Thyroid gland (tissue), 4 donors: Measurements from ENCODE around the gene BDH1. TPM values are rescaled to one million over a fixed set of nuclear protein-coding genes. Genes with fewer than 3 reads are reported as not detected.

Source experiments
- DNase-seq, 2 donors: peaks; one replicate each; pipeline ENCODE4 v3.0.0-alpha.2; 2019
- H3K27ac ChIP-seq, 3 donors: fragments of 200-600 bp; sonication (generic); 1 replicate in 2 of 3; 2 replicates in 1 of 3; pipeline ENCODE4 v1.5.1; 2016 to 2019; ENCODE audit warnings: mild to moderate bottlenecking in 1 of 3, moderate library complexity in 1 of 3
- H3K27me3 ChIP-seq: fragments of 200-600 bp; sonication (generic); one replicate; pipeline ENCODE4 v1.5.1; 2019
- H3K36me3 ChIP-seq, 2 donors: fragments of 200-600 bp; sonication (generic); one replicate each; pipeline ENCODE4 v1.5.1; 2016 to 2019
- H3K4me1 ChIP-seq, 2 donors: fragments of 200-600 bp; sonication (generic); one replicate each; pipeline ENCODE4 v1.5.1; 2017 to 2019
- H3K4me3 ChIP-seq, 3 donors: fragments of 200-600 bp; sonication (generic); replicated peaks in 1 of 3; 1 replicate in 2 of 3; 2 replicates in 1 of 3; pipeline ENCODE4 v1.5.1; 2016; ENCODE audit warnings: mild to moderate bottlenecking in 1 of 3
- H3K9me3 ChIP-seq: fragments of 200-600 bp; sonication (generic); one replicate; pipeline ENCODE4 v1.5.1; 2017
- POLR2A ChIP-seq, 2 donors: fragments of 450-650 bp; IDR thresholded peaks; one replicate each; pipeline ENCODE4 v1.6.1; 2017; ENCODE audit warnings: antibody characterized with exemption in 2 of 2, mild to moderate bottlenecking in 2 of 2, moderate library complexity in 1 of 2
- WGBS, 2 donors: methylation state at CpG; one replicate each; pipeline ENCODE4 v1.1.5; 2017; 5-methylcytosine and 5-hydroxymethylcytosine counted together
- intact Hi-C: fragments of 100-400 bp; cut with DNase I; formaldehyde crosslinking; loops from one replicate; pipeline ENCODE4 v1.15.1; 2023
- total RNA-seq, 4 donors: library from RNA; depleted of rRNA; stranded (reverse); fragments of >200 nt; gene quantifications; one replicate each; pipeline ENCODE4 v1.2.3, GENCODE V29; 2016
- TF ChIP-seq, protein P1 (sequence below), 6 experiments: fragments of 200-600 bp in 3 of 6; fragments of 450-650 bp in 3 of 6; sonication (generic) in 3 of 6; IDR thresholded peaks; one replicate each; pipeline ENCODE4 v1.5.1; 2016 to 2019; ENCODE audit warnings: antibody characterized with exemption in 6 of 6, mild to moderate bottlenecking in 2 of 6, inconsistent platforms in 1 of 6, moderate library complexity in 1 of 6

Gene BDH1
- total RNA-seq, 4 donors from 2014 or later = 37.1 to 83.1 (median 57.8) TPM

DNA sequence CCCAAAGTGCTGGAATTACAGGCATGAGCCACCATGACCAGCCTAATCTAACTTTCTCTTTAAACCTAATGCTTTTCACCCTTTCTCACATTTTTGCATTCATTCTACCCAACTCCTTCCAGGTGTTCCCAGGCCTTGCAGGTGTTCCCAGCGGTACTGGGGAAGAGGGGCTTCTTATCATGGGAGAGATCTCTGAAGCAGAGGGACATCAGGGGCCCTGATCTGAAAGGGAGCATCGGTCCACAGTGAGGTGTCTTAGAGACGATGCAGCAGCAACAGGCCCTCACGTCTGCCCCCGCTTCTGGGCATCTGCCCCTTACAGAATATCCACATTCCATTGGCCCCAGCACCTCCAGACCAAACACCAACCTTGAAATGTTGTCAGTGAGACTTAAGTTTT is 29.0 kb upstream of the BDH1 start:
- H3K27ac ChIP-seq = no peak overlapping the region
- no peak for DNase-seq
- H3K27me3 ChIP-seq = no peaks in the 10 kb centered on the region
- 91 to 94% methylated on average over 5 of the region's 5 CpGs for WGBS, 2 donors
- H3K4me1 ChIP-seq = no peaks in the 10 kb centered on the region
- TF ChIP-seq, protein P1, sequence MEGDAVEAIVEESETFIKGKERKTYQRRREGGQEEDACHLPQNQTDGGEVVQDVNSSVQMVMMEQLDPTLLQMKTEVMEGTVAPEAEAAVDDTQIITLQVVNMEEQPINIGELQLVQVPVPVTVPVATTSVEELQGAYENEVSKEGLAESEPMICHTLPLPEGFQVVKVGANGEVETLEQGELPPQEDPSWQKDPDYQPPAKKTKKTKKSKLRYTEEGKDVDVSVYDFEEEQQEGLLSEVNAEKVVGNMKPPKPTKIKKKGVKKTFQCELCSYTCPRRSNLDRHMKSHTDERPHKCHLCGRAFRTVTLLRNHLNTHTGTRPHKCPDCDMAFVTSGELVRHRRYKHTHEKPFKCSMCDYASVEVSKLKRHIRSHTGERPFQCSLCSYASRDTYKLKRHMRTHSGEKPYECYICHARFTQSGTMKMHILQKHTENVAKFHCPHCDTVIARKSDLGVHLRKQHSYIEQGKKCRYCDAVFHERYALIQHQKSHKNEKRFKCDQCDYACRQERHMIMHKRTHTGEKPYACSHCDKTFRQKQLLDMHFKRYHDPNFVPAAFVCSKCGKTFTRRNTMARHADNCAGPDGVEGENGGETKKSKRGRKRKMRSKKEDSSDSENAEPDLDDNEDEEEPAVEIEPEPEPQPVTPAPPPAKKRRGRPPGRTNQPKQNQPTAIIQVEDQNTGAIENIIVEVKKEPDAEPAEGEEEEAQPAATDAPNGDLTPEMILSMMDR (IDR thresholded peaks at IDR 0.05) = no peak
- TF ChIP-seq POLR2A (IDR thresholded peaks at IDR 0.05) = no peak
- no peaks in the 10 kb centered on the region for H3K36me3 ChIP-seq
- H3K4me3 ChIP-seq = no peak overlapping the region
- no peaks in the 10 kb centered on the region for H3K9me3 ChIP-seq
- intact Hi-C loops = no loop called here

DNA sequence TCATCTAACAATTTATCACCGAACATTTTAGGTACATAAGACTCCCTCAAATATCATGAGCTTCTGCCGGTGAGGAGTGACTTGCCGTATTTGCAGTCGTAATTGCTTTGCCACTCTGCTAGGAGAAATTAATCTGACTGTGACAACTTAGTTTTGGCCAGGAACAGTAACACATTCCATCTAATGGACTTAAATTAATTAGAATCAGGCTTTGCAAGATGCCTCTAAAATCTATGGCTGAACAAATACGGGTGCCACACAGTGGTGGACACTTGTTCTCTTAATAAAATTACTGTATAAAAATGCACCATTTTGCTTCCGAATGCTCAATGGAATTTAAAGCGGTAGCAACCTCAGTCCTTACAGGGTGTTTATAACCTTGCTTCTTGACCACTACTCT is 27.6 kb upstream of the BDH1 start:
- no peaks in the 10 kb centered on the region for H3K36me3 ChIP-seq
- intact Hi-C loops = no loop called here
- no peak for DNase-seq
- 89 to 92% methylated on average over 7 of the region's 7 CpGs for WGBS, 2 donors
- H3K4me1 ChIP-seq = no peaks in the 10 kb centered on the region
- H3K27me3 ChIP-seq = no peaks in the 10 kb centered on the region
- H3K27ac ChIP-seq = no peak overlapping the region
- no peaks in the 10 kb centered on the region for H3K9me3 ChIP-seq
- H3K4me3 ChIP-seq = no peak overlapping the region
- no peak for TF ChIP-seq POLR2A (IDR thresholded peaks at IDR 0.05)
- TF ChIP-seq, protein P1 (IDR thresholded peaks at IDR 0.05) = no peak

DNA sequence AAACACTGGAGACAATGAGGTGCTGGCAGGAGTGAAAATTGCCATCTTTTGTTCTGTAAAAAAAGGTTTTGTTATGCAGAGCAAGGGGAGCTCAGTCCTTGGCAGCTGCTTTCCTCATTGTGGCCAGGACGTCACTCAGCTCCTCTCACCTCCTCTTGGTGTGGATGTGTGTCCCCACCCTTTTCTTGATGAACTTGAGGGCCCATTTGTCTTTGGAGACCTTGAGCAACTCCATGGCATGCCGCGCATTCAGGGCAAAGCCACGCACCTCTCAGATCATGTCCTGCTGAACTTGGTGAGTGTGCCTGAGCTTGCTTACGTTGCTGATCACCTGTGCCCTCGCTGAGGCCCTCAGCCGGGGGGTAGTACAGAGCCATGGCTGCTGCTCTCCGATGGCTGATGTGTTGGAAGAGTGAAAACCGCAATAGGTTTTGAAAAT is 24.5 kb upstream of the BDH1 start:
- Histone ChIP-seq H3K4me1 (no peaks in the 10 kb centered on the region), H3K27me3 (no peaks in the 10 kb centered on the region), H3K36me3 (no peaks in the 10 kb centered on the region), H3K4me3 (no peak overlapping the region), H3K9me3 (no peaks in the 10 kb centered on the region), H3K27ac (no peak overlapping the region)
- intact Hi-C loops = no loop called here
- TF ChIP-seq, protein P1 (IDR thresholded peaks at IDR 0.05) = no peak
- no peak for TF ChIP-seq POLR2A (IDR thresholded peaks at IDR 0.05)
- WGBS, 2 donors = 76 to 81% methylated on average over 9 of the region's 9 CpGs
- no peak for DNase-seq

DNA sequence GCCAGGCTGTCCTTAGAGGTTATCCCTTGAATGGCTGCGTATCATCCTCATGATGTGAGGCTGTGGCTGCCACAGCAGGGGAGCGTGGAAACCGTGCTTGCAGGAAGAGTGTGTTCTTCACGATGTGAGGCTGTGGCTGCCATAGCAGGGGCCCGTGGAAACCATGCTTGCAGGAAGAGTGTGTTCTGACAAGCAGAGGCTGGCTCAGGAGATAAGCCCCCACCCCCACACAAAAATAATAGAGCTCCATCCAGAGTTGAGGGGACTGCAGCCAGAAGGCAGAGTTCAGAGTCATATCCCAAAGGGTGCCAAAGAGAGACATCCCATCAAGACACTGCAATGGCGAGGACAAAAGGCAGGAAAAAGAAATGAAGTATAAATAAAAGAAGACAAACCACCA is 22.6 kb upstream of the BDH1 start:
- Histone ChIP-seq H3K27me3 (no peaks in the 10 kb centered on the region), H3K9me3 (no peaks in the 10 kb centered on the region), H3K4me3 (no peak overlapping the region), H3K4me1 (no peaks in the 10 kb centered on the region), H3K36me3 (no peaks in the 10 kb centered on the region), H3K27ac (no peak overlapping the region)
- intact Hi-C loops = no loop called here
- WGBS, 2 donors = 89 to 91% methylated on average over 6 of the region's 6 CpGs
- no peak for TF ChIP-seq POLR2A (IDR thresholded peaks at IDR 0.05)
- TF ChIP-seq, protein P1 (IDR thresholded peaks at IDR 0.05) = no peak
- DNase-seq = no peak

DNA sequence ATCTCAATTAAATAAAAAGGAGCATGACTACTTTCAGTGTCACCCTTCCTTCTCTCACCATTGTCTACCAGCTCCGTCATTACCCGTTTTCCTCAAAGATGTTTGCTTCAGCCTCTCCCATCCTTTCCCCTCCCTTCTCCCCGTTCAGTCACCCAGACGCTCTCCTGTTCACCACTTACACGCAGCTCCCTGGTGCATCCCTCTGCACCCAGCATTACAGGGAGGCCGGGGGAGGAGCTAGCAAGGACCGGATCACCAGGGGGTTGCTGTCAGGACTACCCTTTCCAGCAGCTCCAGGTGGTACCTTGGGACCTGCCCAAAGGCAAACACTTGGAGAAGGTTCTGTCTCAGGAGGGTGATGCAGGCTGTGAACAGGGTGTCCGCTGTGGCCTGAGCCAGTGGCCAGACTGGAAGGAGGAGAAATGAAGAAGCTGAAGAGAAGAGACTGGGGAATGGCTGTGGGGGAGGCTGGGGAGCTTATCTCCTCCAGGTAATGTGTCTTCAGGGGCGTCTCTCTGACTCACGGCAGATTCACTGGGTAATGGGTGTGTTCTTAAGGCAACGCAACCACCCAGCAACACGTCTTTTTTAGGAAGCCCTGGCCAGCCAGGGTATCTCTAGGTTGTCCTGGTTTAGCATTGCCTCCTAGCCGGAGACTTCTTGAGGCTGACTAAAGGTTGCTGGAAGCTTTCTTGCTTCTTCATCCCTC is 21.8 kb upstream of the BDH1 start:
- 87 to 91% methylated on average over 13 of the region's 13 CpGs for WGBS, 2 donors
- intact Hi-C loops = no loop called here
- no peak overlapping the region for H3K27ac ChIP-seq
- no peaks in the 10 kb centered on the region for H3K27me3 ChIP-seq
- TF ChIP-seq POLR2A (IDR thresholded peaks at IDR 0.05) = no peak
- TF ChIP-seq, protein P1 (IDR thresholded peaks at IDR 0.05) = no peak
- H3K4me1 ChIP-seq = no peaks in the 10 kb centered on the region
- H3K36me3 ChIP-seq = no peaks in the 10 kb centered on the region
- no peak overlapping the region for H3K4me3 ChIP-seq
- DNase-seq = no peak
- no peaks in the 10 kb centered on the region for H3K9me3 ChIP-seq
